GM12891 (cell line): Measurements from ENCODE around the gene AJUBA.

ENCODE experiments used
- DNase-seq: peaks from one replicate; pipeline ENCODE4 v3.0.0; 2011; ENCODE audit warnings: low spot score; ENCODE audit not compliant: insufficient read length
- FAIRE-seq: peaks from 2 replicates; lab custom pipeline; 2011; peaks lifted over from hg19 to GRCh38; lab: Jason Lieb, UNC
- PAX5 ChIP-seq: IDR thresholded peaks from 2 replicates; pipeline ENCODE4 v1.6.1; 2011; ENCODE audit warnings: low read length, moderate library complexity, mild to moderate bottlenecking; ENCODE audit not compliant: insufficient read depth, severe bottlenecking
- POLR2A ChIP-seq: IDR thresholded peaks from 2 replicates; pipeline ENCODE4 v1.6.1; 2011; ENCODE audit warnings: low read depth, low read length, control low read depth
- POLR2AphosphoS5 ChIP-seq: IDR thresholded peaks from 2 replicates; pipeline ENCODE4 v1.6.1; 2011; ENCODE audit warnings: low read depth, low read length, control low read depth
- POU2F2 ChIP-seq: IDR thresholded peaks from 2 replicates; pipeline ENCODE4 v1.6.1; 2011; ENCODE audit warnings: low read depth, mild to moderate bottlenecking, control low read depth, low read length, moderate library complexity
- SPI1 ChIP-seq: IDR thresholded peaks from 2 replicates; pipeline ENCODE4 v1.6.1; 2011; ENCODE audit warnings: low read depth, low read length, control low read depth
- TAF1 ChIP-seq: IDR thresholded peaks from 2 replicates; pipeline ENCODE4 v1.6.1; 2011; ENCODE audit warnings: low read depth, low read length, control low read depth

AJUBA gene

GRCh38 chr14:22995889-22996625 is 13.7 kb upstream of the AJUBA start:
- DNase-seq (no peak), FAIRE-seq (no peak)
- TF ChIP-seq TAF1: no peak
- no peak for TF ChIP-seq POU2F2
- no peak for TF ChIP-seq POLR2AphosphoS5
- no peak for TF ChIP-seq PAX5
- TF ChIP-seq SPI1: no peak
- no peak for TF ChIP-seq POLR2A

GRCh38 chr14:22994762-22995275 is 12.5 kb upstream of the AJUBA start:
- no peak for TF ChIP-seq TAF1
- DNase-seq (no peak), FAIRE-seq (no peak)

GRCh38 chr14:22993517-22993916 is 11.2 kb upstream of the AJUBA start:
- no peak for DNase-seq
- no peak for FAIRE-seq
- TF ChIP-seq TAF1: no peak
- no peak for TF ChIP-seq POLR2A
- no peak for TF ChIP-seq SPI1
- TF ChIP-seq PAX5: no peak
- TF ChIP-seq POU2F2: no peak
- no peak for TF ChIP-seq POLR2AphosphoS5

- FAIRE-seq: no peak
- TF ChIP-seq SPI1 (no peak), TAF1 (no peak), PAX5 (no peak), POLR2A (no peak), POLR2AphosphoS5 (no peak), POU2F2 (no peak)
- DNase-seq: no peak
Measured at GRCh38 chr14:22991852-22992251, 9.5 kb upstream of the AJUBA start.

GRCh38 chr14:22987291-22987690 is 4.9 kb upstream of the AJUBA start:
- TF ChIP-seq PAX5: no peak
- TF ChIP-seq POLR2AphosphoS5: no peak
- TF ChIP-seq POLR2A: no peak
- TF ChIP-seq TAF1: no peak
- no peak for TF ChIP-seq SPI1
- TF ChIP-seq POU2F2: no peak
- FAIRE-seq (no peak), DNase-seq (no peak)

GRCh38 chr14:22986508-22987054 is 4.2 kb upstream of the AJUBA start:
- 0 out of 2 replicates have a peak, but pooled peaks have one; percentile 2 for TF ChIP-seq SPI1
- no peak for TF ChIP-seq TAF1
- peak; percentile 87 for FAIRE-seq
- DNase-seq: peak; percentile 73

- FAIRE-seq (no peak), DNase-seq (no peak)
- TF ChIP-seq POLR2AphosphoS5 (no peak), POU2F2 (no peak), TAF1 (no peak), PAX5 (no peak), SPI1 (no peak), POLR2A (no peak)
Measured at GRCh38 chr14:22985894-22986507, 3.6 kb upstream of the AJUBA start.

- no peak for TF ChIP-seq POLR2A
- no peak for TF ChIP-seq POLR2AphosphoS5
- TF ChIP-seq POU2F2: no peak
- no peak for TF ChIP-seq TAF1
- no peak for FAIRE-seq
- no peak for DNase-seq
Measured at GRCh38 chr14:22984959-22985658, 2.8 kb upstream of the AJUBA start.

GRCh38 chr14:22981876-22982476 is 375 bp downstream of the AJUBA start:
- FAIRE-seq (no peak), DNase-seq (peak; percentile 43)
- TF ChIP-seq SPI1: no peak
- TF ChIP-seq PAX5: no peak
- no peak for TF ChIP-seq POLR2AphosphoS5
- TF ChIP-seq POU2F2: no peak
